Measurements from ENCODE around the gene LRRC7. TPM values are rescaled to one million over a fixed set of nuclear protein-coding genes. Genes with fewer than 3 reads are reported as not detected.

The LRRC7 gene
- total and polyA plus RNA-seq, 4 donors: 0.13 to 1.3 (median 0.16) TPM; not detected in 1

DNA sequence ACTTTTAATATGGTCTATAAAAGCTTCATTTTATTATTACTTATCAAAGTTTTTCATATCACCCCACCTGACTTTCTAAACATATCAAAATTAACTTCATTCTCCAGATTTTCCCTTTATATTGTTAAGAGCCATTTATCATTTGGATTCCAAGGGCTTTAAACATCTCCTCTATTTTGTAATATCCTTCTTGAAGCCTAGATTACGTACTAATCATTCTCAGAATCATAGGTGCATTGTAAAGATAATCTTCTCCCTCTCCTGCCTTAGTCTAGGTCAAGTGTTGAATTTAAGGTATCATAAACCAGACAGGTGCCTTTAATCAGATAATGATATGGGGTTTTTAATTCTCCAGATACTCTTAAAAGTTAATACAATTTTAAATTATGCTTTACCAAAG, 509.3 kb downstream of the LRRC7 start:
- H3K27ac ChIP-seq (ENCODE audit: low read depth in 1 of 2, low read length in 2 of 2): no peak overlapping the region
- H3K27me3 ChIP-seq (ENCODE audit: control insufficient read depth in 1 of 2, insufficient read depth in 2 of 2, low read length in 1 of 2): no peaks in the 10 kb centered on the region
- intact Hi-C loops (cut with DNase I): no loop called here
- no peak for DNase-seq
- H3K4me3 ChIP-seq (ENCODE audit: low read length in 2 of 2): no peak overlapping the region
- no peaks in the 10 kb centered on the region for H3K9me3 ChIP-seq (ENCODE audit: control insufficient read depth, low read length)
- no peaks in the 10 kb centered on the region for H3K36me3 ChIP-seq (ENCODE audit: control insufficient read depth in 1 of 2, insufficient read depth in 2 of 2, low read length in 1 of 2)
- ATAC-seq (ENCODE audit: low FRiP score): no peak
- 85 to 93% methylated on average over 1 of the region's 1 CpG for WGBS, 2 donors
- no peaks in the 10 kb centered on the region for H3K4me1 ChIP-seq (ENCODE audit: control insufficient read depth in 1 of 2, insufficient read depth in 2 of 2, low read length in 2 of 2)

DNA sequence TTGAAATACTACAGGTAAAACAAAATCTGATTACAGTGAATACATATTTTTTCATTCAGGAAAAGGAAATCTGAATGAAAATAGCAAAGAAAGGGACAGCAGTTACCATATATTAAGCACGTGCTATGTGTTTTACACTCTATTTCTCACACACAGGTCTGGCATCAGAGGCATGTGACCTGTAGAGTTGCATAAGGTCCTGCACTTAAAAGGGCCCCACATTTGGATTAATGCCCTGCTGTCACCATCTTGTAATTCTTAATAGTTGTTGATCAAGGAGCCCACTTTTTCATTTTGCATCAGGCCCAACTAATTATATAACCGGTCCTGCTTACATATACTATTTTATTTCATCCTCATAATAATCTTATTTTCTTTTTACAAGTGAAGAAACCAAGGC, 511.8 kb downstream of the LRRC7 start:
- H3K27me3 ChIP-seq (ENCODE audit: control insufficient read depth in 1 of 2, insufficient read depth in 2 of 2, low read length in 1 of 2): no peaks in the 10 kb centered on the region
- intact Hi-C loops (cut with DNase I): no loop called here
- ATAC-seq (ENCODE audit: low FRiP score): no peak
- H3K27ac ChIP-seq (ENCODE audit: low read depth in 1 of 2, low read length in 2 of 2): no peak overlapping the region
- peaks cover 1% of the 10 kb centered on the region for H3K9me3 ChIP-seq (ENCODE audit: control insufficient read depth, low read length)
- WGBS, 2 donors: 39 to 54% methylated on average over 2 of the region's 2 CpGs
- H3K36me3 ChIP-seq (ENCODE audit: control insufficient read depth in 1 of 2, insufficient read depth in 2 of 2, low read length in 1 of 2): no peaks in the 10 kb centered on the region
- no peak for DNase-seq
- no peak overlapping the region for H3K4me3 ChIP-seq (ENCODE audit: low read length in 2 of 2)
- H3K4me1 ChIP-seq (ENCODE audit: control insufficient read depth in 1 of 2, insufficient read depth in 2 of 2, low read length in 2 of 2): no peaks in the 10 kb centered on the region

- H3K27me3 ChIP-seq (ENCODE audit: control insufficient read depth in 1 of 2, insufficient read depth in 2 of 2, low read length in 1 of 2): no peaks in the 10 kb centered on the region
- no peak overlapping the region for H3K4me3 ChIP-seq (ENCODE audit: low read length in 2 of 2)
- no peaks in the 10 kb centered on the region for H3K36me3 ChIP-seq (ENCODE audit: control insufficient read depth in 1 of 2, insufficient read depth in 2 of 2, low read length in 1 of 2)
- WGBS, 2 donors: 63 to 64% methylated on average over 3 of the region's 3 CpGs
- H3K27ac ChIP-seq (ENCODE audit: low read depth in 1 of 2, low read length in 2 of 2): no peak overlapping the region
- ATAC-seq (ENCODE audit: low FRiP score) (no peak), DNase-seq (no peak)
- intact Hi-C loops (cut with DNase I): no loop called here
- H3K4me1 ChIP-seq (ENCODE audit: control insufficient read depth in 1 of 2, insufficient read depth in 2 of 2, low read length in 2 of 2): no peaks in the 10 kb centered on the region
- peaks cover 1% of the 10 kb centered on the region for H3K9me3 ChIP-seq (ENCODE audit: control insufficient read depth, low read length)
Measured at GRCh38 chr1:70083519-70083918, 515.8 kb downstream of the LRRC7 start.

DNA sequence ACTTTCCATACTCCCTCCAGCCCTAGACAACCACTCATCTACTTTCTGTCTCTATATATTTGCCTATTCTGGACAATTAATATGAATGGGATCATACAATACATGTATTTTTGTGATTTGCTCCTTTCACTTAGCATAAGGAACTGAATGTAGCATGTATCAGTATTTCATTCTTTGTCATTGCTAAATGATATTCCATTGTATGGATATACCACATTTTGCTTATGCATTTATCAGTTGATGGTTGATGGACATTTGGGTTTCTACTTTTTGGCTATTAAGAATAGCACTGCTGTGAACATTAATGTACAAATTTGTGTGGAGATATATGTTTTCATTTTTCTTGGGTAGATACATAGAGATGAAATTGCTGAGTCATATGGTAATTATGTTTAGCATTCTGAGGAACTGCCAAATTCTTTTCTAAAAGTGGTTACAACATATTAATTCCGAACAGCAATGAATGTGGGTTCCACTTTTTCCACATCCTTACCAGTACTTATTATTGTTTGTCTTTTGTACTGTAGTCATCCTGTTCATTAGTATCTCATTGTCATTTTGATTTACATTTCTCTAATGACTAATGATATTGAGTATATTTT, 516.7 kb downstream of the LRRC7 start:
- Histone ChIP-seq H3K36me3 (ENCODE audit: control insufficient read depth in 1 of 2, insufficient read depth in 2 of 2, low read length in 1 of 2) (no peaks in the 10 kb centered on the region), H3K4me1 (ENCODE audit: control insufficient read depth in 1 of 2, insufficient read depth in 2 of 2, low read length in 2 of 2) (no peaks in the 10 kb centered on the region), H3K27me3 (ENCODE audit: control insufficient read depth in 1 of 2, insufficient read depth in 2 of 2, low read length in 1 of 2) (no peaks in the 10 kb centered on the region), H3K4me3 (ENCODE audit: low read length in 2 of 2) (no peak overlapping the region), H3K27ac (ENCODE audit: low read depth in 1 of 2, low read length in 2 of 2) (no peak overlapping the region), H3K9me3 (ENCODE audit: control insufficient read depth, low read length) (peaks cover 1% of the 10 kb centered on the region)
- intact Hi-C loops (cut with DNase I): no loop called here
- DNase-seq: no peak
- ATAC-seq (ENCODE audit: low FRiP score): no peak
- WGBS, 2 donors: 32 to 64% methylated on average over 1 of the region's 1 CpG

- peaks cover 1% of the 10 kb centered on the region for H3K9me3 ChIP-seq (ENCODE audit: control insufficient read depth, low read length)
Measured at GRCh38 chr1:70085521-70085920, 517.8 kb downstream of the LRRC7 start.

DNA sequence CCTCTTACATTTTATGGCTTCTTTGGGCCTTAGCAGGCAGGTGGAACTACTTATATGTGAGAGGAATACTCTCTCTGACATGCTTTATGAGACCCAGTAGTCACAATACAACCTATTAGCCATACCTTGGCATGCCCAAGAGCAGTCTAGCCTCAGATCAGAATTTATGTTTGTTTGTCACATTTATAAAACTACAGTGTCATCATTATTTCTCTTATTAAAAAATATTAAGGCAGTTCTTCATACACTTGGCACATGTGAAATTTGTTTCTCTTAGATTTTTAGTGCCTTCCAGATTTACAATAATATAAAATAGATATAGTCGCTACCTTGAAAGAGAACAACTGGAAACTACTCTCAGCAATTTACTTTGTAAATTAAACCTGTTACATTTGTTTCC, 519.2 kb downstream of the LRRC7 start:
- Histone ChIP-seq H3K36me3 (ENCODE audit: control insufficient read depth in 1 of 2, insufficient read depth in 2 of 2, low read length in 1 of 2) (no peaks in the 10 kb centered on the region), H3K4me1 (ENCODE audit: control insufficient read depth in 1 of 2, insufficient read depth in 2 of 2, low read length in 2 of 2) (no peaks in the 10 kb centered on the region), H3K27ac (ENCODE audit: low read depth in 1 of 2, low read length in 2 of 2) (no peak overlapping the region), H3K27me3 (ENCODE audit: control insufficient read depth in 1 of 2, insufficient read depth in 2 of 2, low read length in 1 of 2) (no peaks in the 10 kb centered on the region), H3K4me3 (ENCODE audit: low read length in 2 of 2) (no peak overlapping the region), H3K9me3 (ENCODE audit: control insufficient read depth, low read length) (peaks cover 1% of the 10 kb centered on the region)
- WGBS, 2 donors: 96 to 100% methylated on average over 1 of the region's 1 CpG
- DNase-seq (no peak), ATAC-seq (ENCODE audit: low FRiP score) (no peak)
- intact Hi-C loops (cut with DNase I): no loop called here

More at GRCh38 chr1:70085521-70085920, 517.8 kb downstream of the LRRC7 start:
- intact Hi-C loops (cut with DNase I): no loop called here
- ATAC-seq (ENCODE audit: low FRiP score) (no peak), DNase-seq (no peak)
- Histone ChIP-seq H3K27me3 (ENCODE audit: control insufficient read depth in 1 of 2, insufficient read depth in 2 of 2, low read length in 1 of 2) (no peaks in the 10 kb centered on the region), H3K36me3 (ENCODE audit: control insufficient read depth in 1 of 2, insufficient read depth in 2 of 2, low read length in 1 of 2) (no peaks in the 10 kb centered on the region), H3K27ac (ENCODE audit: low read depth in 1 of 2, low read length in 2 of 2) (no peak overlapping the region), H3K4me3 (ENCODE audit: low read length in 2 of 2) (no peak overlapping the region), H3K4me1 (ENCODE audit: control insufficient read depth in 1 of 2, insufficient read depth in 2 of 2, low read length in 2 of 2) (no peaks in the 10 kb centered on the region)

- WGBS, 2 donors: 81 to 84% methylated on average over 3 of the region's 3 CpGs
- Histone ChIP-seq H3K27ac (ENCODE audit: low read depth in 1 of 2, low read length in 2 of 2) (no peak overlapping the region), H3K36me3 (ENCODE audit: control insufficient read depth in 1 of 2, insufficient read depth in 2 of 2, low read length in 1 of 2) (no peaks in the 10 kb centered on the region), H3K4me3 (ENCODE audit: low read length in 2 of 2) (no peak overlapping the region), H3K27me3 (ENCODE audit: control insufficient read depth in 1 of 2, insufficient read depth in 2 of 2, low read length in 1 of 2) (no peaks in the 10 kb centered on the region), H3K9me3 (ENCODE audit: control insufficient read depth, low read length) (no peaks in the 10 kb centered on the region), H3K4me1 (ENCODE audit: control insufficient read depth in 1 of 2, insufficient read depth in 2 of 2, low read length in 2 of 2) (no peaks in the 10 kb centered on the region)
- no peak for ATAC-seq (ENCODE audit: low FRiP score)
- no peak for DNase-seq
- intact Hi-C loops (cut with DNase I): no loop called here
Measured at GRCh38 chr1:70090141-70090540, 522.4 kb downstream of the LRRC7 start.

- Histone ChIP-seq H3K4me1 (ENCODE audit: control insufficient read depth in 1 of 2, insufficient read depth in 2 of 2, low read length in 2 of 2) (no peaks in the 10 kb centered on the region), H3K4me3 (ENCODE audit: low read length in 2 of 2) (no peak overlapping the region), H3K27ac (ENCODE audit: low read depth in 1 of 2, low read length in 2 of 2) (no peak overlapping the region), H3K36me3 (ENCODE audit: control insufficient read depth in 1 of 2, insufficient read depth in 2 of 2, low read length in 1 of 2) (no peaks in the 10 kb centered on the region), H3K27me3 (ENCODE audit: control insufficient read depth in 1 of 2, insufficient read depth in 2 of 2, low read length in 1 of 2) (no peaks in the 10 kb centered on the region), H3K9me3 (ENCODE audit: control insufficient read depth, low read length) (no peaks in the 10 kb centered on the region)
- intact Hi-C loops (cut with DNase I): no loop called here
- ATAC-seq (ENCODE audit: low FRiP score): no peak
- WGBS, 2 donors: 85 to 97% methylated on average over 2 of the region's 2 CpGs
- DNase-seq: no peak
Measured at GRCh38 chr1:70090875-70091274, 523.2 kb downstream of the LRRC7 start.

GRCh38 chr1:70091811-70092210, 524.1 kb downstream of the LRRC7 start:
- DNase-seq (no peak), ATAC-seq (ENCODE audit: low FRiP score) (no peak)
- H3K36me3 ChIP-seq (ENCODE audit: control insufficient read depth in 1 of 2, insufficient read depth in 2 of 2, low read length in 1 of 2): no peaks in the 10 kb centered on the region
- no peak overlapping the region for H3K27ac ChIP-seq (ENCODE audit: low read depth in 1 of 2, low read length in 2 of 2)
- intact Hi-C loops (cut with DNase I): no loop called here
- no peak overlapping the region for H3K4me3 ChIP-seq (ENCODE audit: low read length in 2 of 2)
- no peaks in the 10 kb centered on the region for H3K9me3 ChIP-seq (ENCODE audit: control insufficient read depth, low read length)
- H3K4me1 ChIP-seq (ENCODE audit: control insufficient read depth in 1 of 2, insufficient read depth in 2 of 2, low read length in 2 of 2): no peaks in the 10 kb centered on the region
- no peaks in the 10 kb centered on the region for H3K27me3 ChIP-seq (ENCODE audit: control insufficient read depth in 1 of 2, insufficient read depth in 2 of 2, low read length in 1 of 2)

Measured in aorta (tissue), 5 donors.